NCI-H2029 (cell line): ENCODE data around the gene SORCS2.
A peak's percentile ranks its signal among the peaks of the same experiment; 100 is the strongest.

ENCODE experiments used
- DNase-seq: peaks from one replicate; lab custom pipeline; 2025; lab: John Stamatoyannopoulos, UW

SORCS2 gene

GRCh38 chr4:7474320-7474719, 282.0 kb downstream of the SORCS2 start:
- DNase-seq: no peak

- DNase-seq: no peak
Observed at GRCh38 chr4:7475207-7475606, 282.9 kb downstream of the SORCS2 start.

- no peak for DNase-seq
Observed at GRCh38 chr4:7476820-7477219, 284.5 kb downstream of the SORCS2 start.

GRCh38 chr4:7477695-7478094, 285.4 kb downstream of the SORCS2 start:
- no peak for DNase-seq

GRCh38 chr4:7478665-7479064, 286.3 kb downstream of the SORCS2 start:
- DNase-seq: no peak

GRCh38 chr4:7480423-7480822, 288.1 kb downstream of the SORCS2 start:
- no peak for DNase-seq

- DNase-seq: no peak
Observed at GRCh38 chr4:7481227-7481626, 288.9 kb downstream of the SORCS2 start.

GRCh38 chr4:7485096-7485495, 292.8 kb downstream of the SORCS2 start:
- DNase-seq: no peak

- no peak for DNase-seq
Observed at GRCh38 chr4:7486101-7486500, 293.8 kb downstream of the SORCS2 start.

GRCh38 chr4:7487502-7487901, 295.2 kb downstream of the SORCS2 start:
- DNase-seq: no peak

- no peak for DNase-seq
Observed at GRCh38 chr4:7487998-7488671, 295.8 kb downstream of the SORCS2 start.

GRCh38 chr4:7491915-7492314, 299.6 kb downstream of the SORCS2 start:
- no peak for DNase-seq

GRCh38 chr4:7498446-7499200, 306.3 kb downstream of the SORCS2 start:
- DNase-seq: no peak

- no peak for DNase-seq
Observed at GRCh38 chr4:7499661-7500060, 307.3 kb downstream of the SORCS2 start.

GRCh38 chr4:7500404-7500803, 308.1 kb downstream of the SORCS2 start:
- DNase-seq: no peak

- no peak for DNase-seq
Observed at GRCh38 chr4:7501314-7501713, 309.0 kb downstream of the SORCS2 start.

- DNase-seq: no peak
Observed at GRCh38 chr4:7501873-7502272, 309.5 kb downstream of the SORCS2 start.

- no peak for DNase-seq
Observed at GRCh38 chr4:7503559-7504249, 311.4 kb downstream of the SORCS2 start.

GRCh38 chr4:7505116-7505900, 313.0 kb downstream of the SORCS2 start:
- no peak for DNase-seq

GRCh38 chr4:7506119-7506518, 313.8 kb downstream of the SORCS2 start:
- peak; percentile 28 for DNase-seq

GRCh38 chr4:7506572-7506971, 314.2 kb downstream of the SORCS2 start:
- no peak for DNase-seq

- DNase-seq: no peak
Observed at GRCh38 chr4:7507381-7507780, 315.0 kb downstream of the SORCS2 start.
